IPS-11a (cell line): ENCODE data around the gene UBXN6.

Source experiments
- H3K4me3 ChIP-seq: one replicate; pipeline ENCODE4 v1.5.1; 2013; ENCODE audit warnings: low read depth, low read length, control low read depth

The UBXN6 gene, protein sequence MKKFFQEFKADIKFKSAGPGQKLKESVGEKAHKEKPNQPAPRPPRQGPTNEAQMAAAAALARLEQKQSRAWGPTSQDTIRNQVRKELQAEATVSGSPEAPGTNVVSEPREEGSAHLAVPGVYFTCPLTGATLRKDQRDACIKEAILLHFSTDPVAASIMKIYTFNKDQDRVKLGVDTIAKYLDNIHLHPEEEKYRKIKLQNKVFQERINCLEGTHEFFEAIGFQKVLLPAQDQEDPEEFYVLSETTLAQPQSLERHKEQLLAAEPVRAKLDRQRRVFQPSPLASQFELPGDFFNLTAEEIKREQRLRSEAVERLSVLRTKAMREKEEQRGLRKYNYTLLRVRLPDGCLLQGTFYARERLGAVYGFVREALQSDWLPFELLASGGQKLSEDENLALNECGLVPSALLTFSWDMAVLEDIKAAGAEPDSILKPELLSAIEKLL

DNA sequence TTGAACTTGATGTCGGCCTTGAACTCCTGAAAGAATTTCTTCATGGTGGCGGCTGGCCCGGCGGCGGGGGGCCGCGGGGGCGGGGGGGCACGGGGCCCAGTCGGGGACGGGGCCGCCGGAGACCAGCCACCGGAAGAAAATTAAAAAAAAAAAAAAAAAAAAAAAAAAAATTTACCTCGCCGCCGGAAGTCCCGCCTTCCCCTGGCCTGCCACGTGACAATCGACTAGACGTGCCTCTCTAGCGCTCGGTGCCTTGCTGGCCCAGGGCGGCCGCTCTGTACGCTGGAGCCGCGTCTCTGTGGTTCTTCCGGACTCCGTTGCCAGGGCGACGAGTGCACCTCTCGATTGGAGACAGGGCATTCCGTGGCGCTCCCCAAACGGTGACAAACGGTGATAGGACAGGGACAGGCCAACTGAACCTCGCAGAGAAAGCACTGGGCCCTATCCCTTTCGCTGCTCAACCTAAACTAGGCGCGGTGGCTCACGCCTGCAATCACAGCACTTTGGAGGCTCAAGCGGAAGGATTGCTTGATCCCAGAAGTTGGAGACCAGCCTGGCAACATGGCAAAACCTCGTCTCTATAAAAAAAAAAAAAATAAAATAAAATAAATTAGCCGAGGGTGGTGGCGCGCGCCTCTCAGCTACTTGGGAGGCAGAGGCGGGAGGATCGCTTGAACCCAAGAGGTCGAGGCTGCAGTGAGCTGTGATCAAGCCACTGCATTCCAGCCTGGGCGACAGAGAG, at the start of gene UBXN6:
Gene UBXN6, minus strand, starts transcription at position 141 of the 742 bp plus-strand sequence. Its CDS starts 97 bp downstream, at position 44.
- peak within 1 kb of the TSS; percentile 60 for H3K4me3 ChIP-seq

GRCh38 chr19:4507150-4507452, 49.5 kb upstream of the UBXN6 start:
- H3K4me3 ChIP-seq, result no peak overlapping the region

DNA sequence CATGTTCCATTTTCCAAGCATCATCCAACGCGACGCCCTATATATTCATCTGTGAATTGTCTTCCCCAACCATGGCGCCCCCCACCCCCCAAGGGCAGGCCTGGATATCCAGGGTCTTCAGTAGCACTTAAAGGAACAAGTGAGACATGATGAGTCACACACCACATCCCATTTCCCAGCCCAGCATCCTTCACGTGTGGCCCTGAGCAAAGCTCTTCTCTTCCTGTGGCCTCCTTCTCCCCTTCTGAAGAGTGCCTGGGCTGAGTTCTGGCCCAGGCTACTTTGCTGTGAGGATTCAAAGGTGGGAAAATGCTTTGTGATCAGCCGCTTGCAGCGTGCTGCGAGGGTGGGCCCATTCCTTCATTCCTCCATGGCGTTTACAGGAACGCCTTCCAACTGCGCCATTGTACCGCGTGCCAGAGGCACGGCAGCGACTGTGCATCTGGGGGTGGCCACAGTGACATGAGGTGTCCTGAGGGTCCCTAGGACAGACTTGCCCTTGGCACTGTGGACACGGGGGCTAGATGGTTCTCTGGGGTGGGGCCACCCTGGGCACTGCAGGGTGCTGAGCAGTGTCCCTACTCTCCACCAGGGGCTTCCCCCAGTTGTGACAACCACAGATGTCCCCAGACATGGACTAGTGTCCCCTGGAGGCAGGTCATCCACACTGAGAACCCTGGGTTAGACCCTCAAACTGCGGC, 49.0 kb upstream of the UBXN6 start:
- no peak overlapping the region for H3K4me3 ChIP-seq

DNA sequence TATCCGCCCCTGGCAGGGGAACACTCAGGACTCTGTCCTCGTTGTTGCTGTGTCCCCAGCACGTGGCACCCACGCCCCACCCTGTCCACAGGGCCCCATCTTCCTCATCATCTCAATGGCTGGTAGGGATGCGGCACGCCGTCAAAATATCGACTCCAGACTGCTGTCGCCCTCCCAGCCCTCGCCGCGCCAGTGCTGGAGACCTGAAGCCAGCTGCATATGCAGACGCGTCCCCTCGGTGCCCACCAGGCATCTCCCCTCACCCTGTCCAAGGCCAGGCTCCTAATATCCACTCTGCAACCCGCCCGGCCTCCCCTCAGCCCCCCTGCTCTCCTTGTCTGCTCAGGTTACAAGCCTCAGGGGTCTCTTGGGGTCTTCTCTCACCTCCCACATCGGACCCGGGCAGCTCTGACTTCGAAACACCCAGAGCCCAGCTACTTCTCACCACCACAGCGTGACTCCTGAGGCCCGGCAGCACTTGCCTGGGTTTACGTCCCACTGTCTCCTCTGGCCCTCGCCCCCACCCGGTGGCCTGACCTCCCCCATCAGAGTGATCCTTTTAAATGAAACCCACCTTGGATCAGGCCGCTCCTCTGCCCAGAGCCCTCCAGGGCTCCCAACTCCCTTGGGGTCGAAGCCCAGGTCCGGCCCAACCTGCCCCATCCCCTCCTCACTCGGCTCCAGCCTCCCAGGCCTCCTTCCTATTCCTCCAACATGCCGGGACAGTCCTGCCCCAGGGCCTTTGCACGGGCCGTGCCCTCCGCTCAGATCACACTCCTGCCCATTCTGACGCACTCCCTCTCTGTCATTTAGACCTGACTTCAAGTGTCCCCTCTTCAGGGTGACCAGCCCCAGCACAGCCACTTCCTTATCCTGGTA, 48.2 kb upstream of the UBXN6 start:
- H3K4me3 ChIP-seq, result no peak overlapping the region

- H3K4me3 ChIP-seq, result no peak overlapping the region
Observed at GRCh38 chr19:4504891-4505569, 47.4 kb upstream of the UBXN6 start.

DNA sequence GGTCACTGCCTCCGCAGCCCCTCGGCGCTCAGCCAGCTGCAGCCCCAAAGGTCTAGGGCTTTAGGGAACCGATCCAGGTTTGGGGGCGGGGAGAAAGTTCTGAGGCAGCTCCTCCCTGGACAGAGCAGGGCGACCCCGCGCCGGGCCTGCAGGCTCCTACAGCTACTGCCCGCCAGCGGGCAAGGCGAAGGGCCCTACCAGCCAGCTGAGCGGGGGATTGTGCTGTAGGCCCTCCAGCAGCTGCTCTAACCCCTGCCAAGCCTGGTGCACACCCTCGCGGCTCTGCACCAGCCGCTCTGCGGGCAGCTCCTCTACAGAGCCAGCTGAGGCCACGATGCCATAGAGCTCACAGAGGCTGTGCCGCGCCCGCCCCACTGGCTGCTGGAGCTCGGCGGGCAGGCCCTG, 46.7 kb upstream of the UBXN6 start:
- no peak overlapping the region for H3K4me3 ChIP-seq

DNA sequence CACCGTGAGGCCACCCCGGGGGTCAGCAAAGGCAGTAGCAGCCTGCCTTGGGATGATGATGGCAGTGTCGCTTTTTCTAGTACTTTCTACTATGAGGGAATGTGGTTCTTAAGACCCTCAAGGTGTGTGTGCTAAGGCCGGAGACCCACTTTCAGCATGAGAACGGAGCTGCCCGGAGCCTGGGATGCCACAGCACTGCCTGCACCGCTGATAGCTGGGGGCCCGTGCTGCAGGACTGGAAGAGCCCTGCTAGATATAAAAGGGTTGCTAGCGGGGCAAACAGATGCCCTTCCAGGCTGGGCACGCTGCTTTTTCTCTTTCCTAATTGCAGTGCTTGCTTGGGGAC, 46.2 kb upstream of the UBXN6 start:
- no peak overlapping the region for H3K4me3 ChIP-seq

- no peak overlapping the region for H3K4me3 ChIP-seq
Observed at GRCh38 chr19:4503132-4503824, 45.7 kb upstream of the UBXN6 start.

DNA sequence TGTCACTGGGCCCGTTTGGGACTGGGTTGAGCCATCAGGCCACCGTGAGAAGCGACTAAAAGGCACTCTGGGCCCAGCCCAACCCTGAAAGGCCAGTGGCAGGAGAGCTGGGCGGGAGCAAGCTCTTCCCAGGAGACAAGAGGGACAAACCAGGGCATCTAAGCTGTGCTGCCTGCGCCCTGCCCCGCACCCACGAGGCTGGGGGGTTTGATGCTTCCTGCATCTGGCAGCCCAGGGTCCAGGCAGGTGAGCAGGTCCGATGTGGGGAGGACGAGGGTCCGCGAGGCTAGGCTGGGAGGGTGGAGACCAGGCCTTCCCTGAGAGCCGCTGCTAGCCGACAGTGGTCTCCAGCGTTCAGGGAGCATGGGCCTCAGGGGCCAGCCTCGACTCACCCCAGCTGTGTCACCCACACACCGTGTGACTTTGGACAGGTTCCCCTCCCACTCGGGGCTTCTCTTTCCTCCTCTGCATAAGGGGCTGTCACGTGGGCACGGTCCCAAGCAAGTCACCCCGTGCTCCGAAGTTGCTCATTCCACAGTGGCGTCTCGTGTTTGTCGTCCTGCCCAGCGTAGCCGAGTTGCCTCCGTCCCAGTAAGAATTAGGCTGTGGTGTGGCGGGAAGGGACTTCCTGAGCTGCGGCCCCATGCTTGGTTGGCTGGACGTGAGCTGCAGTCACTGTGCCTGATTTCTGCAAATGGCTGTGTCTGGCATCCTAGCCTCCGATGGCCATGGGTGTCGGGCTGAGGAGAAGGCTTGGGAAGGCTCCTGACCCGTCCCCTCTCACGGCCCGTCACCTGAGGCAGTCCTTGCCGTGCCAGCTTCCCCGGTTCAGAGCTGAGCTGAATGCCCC, 44.9 kb upstream of the UBXN6 start:
- H3K4me3 ChIP-seq, result no peak overlapping the region

GRCh38 chr19:4501691-4502090, 44.1 kb upstream of the UBXN6 start:
- H3K4me3 ChIP-seq, result no peak overlapping the region

DNA sequence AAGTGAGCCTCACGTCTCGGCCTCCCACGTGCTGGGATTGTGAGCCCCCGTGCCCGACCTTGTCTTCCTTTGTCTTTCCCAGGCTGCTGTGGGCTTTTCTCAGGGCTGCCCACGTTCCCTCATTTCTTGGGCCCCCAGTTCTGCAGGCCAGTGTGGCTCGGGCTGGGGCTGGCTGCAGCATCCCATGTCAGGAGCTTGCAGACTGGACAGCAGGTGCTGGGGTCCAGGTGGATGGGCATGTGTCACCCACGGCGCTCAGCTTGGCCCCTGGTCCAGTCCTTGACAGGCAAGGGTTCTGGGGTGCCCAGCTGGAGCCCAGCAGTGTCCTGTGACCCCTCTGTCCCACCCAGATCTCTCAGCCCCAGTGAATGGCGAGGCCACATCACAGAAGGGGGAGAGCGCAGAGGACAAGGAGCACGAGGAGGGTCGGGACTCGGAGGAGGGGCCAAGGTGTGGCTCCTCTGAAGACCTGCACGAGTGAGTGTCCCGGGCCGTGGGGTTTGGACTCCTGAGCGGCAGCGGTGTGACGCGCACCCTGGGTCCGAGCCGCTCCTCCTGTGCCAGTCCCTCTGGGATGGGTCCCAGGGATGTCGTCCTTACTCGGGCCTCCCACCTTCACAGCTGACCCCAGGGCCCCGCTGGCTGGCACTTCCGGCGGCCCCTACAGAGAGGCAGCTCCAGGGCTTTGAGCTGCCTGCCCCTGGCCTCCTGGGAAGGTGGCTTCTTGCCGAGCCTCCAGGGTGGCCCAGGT, 43.4 kb upstream of the UBXN6 start:
- no peak overlapping the region for H3K4me3 ChIP-seq

- no peak overlapping the region for H3K4me3 ChIP-seq
Observed at GRCh38 chr19:4499855-4500254, 42.3 kb upstream of the UBXN6 start.

DNA sequence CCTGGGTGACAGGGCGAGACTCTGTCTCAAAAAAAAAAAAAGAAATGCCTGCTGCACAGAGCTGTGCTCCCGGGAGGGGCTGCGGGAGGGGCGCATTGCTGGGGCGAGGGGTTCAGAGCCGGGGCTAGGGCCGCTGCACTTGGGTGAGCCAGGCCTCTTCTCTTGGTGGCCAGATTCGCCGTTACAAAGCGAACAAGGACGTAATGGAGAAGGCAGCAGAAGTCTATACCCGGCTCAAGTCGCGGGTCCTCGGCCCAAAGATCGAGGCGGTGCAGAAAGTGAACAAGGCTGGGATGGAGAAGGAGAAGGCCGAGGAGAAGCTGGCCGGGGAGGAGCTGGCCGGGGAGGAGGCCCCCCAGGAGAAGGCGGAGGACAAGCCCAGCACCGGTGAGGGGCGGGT, 41.7 kb upstream of the UBXN6 start:
- no peak overlapping the region for H3K4me3 ChIP-seq

DNA sequence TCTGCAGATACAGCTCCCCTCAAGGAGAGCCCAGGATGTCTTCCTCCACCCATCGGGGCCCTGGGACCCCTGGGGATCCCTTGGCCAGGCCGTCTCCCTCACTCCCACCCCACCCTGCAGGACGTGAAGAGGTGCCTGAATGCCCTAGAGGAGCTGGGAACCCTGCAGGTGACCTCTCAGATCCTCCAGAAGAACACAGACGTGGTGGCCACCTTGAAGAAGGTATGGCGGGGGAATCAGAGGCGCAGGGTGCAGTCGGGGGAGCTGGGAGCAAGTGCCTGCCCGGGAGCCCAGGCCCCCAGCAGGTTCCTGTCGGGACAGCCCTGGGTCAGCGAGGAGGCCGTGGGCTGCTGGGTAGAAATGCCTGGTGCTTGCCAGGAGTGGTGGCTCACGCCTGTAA, 41.1 kb upstream of the UBXN6 start:
- no peak overlapping the region for H3K4me3 ChIP-seq

- no peak overlapping the region for H3K4me3 ChIP-seq
Observed at GRCh38 chr19:4497770-4498389, 40.3 kb upstream of the UBXN6 start.

- H3K4me3 ChIP-seq, result no peak overlapping the region
Observed at GRCh38 chr19:4496304-4496703, 38.7 kb upstream of the UBXN6 start.

DNA sequence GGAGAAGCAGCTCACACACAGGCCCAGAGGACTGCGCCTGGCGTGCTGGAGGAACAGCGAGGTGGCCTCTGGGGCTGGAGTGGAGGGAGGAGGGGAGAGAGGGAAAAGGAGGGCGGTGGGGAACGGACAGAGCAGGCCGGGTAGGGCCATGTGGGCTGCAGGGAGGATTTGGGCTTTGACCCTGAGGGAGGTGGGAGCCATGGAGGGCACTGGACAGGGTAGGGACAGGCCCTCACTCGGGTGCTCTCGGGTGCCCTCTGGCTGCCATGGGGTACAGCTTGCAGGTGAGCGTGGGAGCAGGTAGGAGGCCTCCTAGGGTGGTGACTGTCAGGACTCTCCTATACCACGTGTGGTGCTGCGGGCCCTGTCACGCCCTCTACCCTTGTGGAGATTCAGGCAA, 37.9 kb upstream of the UBXN6 start:
- H3K4me3 ChIP-seq, result no peak overlapping the region

- H3K4me3 ChIP-seq, result no peak overlapping the region
Observed at GRCh38 chr19:4494691-4495064, 37.1 kb upstream of the UBXN6 start.
